ENCODE results near the gene AKAP6.

The AKAP6 gene

DNA sequence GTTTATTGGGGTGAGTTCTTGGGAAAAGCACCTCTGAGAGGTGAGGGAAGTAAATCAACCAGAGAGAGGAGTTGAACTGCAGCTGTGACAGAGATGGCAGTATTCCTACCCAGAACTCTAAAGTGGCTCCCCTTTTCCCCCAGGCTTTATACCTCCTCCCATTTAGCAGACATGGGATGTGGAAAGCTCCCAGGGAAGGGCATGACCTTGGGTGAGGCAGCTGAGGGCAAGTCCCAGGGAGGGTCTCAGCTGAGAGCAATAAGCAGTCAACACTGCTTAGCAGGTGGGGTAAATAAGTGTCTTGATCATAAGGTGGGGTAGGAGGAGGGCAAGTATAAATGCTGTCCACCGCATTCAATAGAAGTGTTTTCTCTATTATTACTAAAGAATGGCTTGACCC lies 143.0 kb downstream of the AKAP6 start:
- intact Hi-C loops (cut with micrococcal nuclease) = no loop called here

DNA sequence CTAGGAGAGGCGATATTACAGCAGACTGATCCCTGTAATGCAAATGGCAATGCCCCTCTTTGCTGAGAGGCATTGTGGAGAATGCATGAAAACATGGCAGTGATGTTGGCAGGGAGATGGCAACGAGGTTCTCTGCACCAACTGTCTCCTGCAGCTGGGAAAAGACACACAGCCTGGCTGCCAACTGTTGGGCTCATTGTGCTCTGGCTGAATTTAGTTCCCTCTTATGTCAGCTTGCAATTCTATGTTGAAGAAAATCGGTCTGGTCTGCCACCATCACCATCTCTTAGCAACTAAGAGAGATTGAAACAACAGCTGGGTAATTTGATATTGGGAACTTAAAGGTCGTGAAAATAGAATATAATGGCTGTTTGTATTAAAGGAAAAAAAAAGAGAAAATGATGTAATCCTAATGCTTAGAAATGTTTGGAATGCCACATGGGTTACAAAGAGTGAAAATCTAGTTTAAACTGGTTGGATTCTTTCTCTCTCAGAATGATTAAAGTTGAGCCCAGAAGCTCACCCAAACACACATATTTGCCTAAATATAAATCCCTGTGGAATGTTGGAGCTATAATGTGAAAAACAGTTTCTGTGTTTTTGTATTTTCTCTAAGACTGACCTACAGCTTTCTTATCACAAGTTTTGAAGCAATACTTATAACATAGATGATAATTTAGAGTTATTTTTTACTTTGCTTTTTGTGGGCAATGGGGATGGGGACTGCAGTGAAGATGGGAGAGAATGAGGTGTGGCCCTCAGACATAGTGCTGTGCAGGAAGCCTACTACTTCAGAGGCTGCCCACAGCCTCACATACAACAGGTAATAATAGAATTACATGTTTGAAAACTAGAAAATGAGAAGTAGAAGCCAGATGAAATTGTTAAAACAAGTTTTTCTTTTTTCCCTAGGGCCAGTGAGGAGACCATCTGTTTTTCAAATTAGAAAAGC lies 143.7 kb downstream of the AKAP6 start:
- Mint-ChIP-seq H3K9me3 (no peaks in the 10 kb centered on the region), H3K4me1 (ENCODE audit: low read depth) (no peaks in the 10 kb centered on the region), H3K36me3 (ENCODE audit: low read depth) (no peaks in the 10 kb centered on the region), H3K27me3 (no peaks in the 10 kb centered on the region), H3K4me3 (no peak overlapping the region), H3K27ac (no peak overlapping the region)
- intact Hi-C loops (cut with micrococcal nuclease) = no loop called here

More for the DNA sequence above, 143.0 kb downstream of the AKAP6 start:
- H3K9me3 Mint-ChIP-seq = no peaks in the 10 kb centered on the region
- no peaks in the 10 kb centered on the region for H3K27me3 Mint-ChIP-seq
- H3K36me3 Mint-ChIP-seq (ENCODE audit: low read depth) = no peaks in the 10 kb centered on the region
- no peak overlapping the region for H3K27ac Mint-ChIP-seq
- H3K4me1 Mint-ChIP-seq (ENCODE audit: low read depth) = no peaks in the 10 kb centered on the region
- H3K4me3 Mint-ChIP-seq = no peak overlapping the region

DNA sequence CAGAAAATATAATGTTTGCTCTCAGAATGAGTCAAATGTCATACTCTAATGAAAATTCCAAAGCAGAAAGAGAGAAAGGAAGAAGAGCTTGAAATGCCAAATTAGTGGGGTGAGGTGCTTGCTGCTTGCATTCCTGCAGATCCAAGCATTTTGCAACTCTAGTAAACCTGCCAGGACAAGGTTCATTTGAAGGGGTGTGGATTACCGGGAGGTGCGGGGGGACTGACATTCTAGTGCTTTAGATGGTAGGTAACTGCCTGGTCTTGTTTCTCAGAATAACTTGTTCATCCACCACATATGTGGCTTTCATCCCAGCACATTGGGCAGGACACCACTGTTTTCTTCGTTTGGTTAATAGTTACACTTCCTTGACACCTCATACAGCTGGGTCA lies 144.4 kb downstream of the AKAP6 start:
- H3K4me1 Mint-ChIP-seq (ENCODE audit: low read depth) = no peaks in the 10 kb centered on the region
- H3K36me3 Mint-ChIP-seq (ENCODE audit: low read depth) = no peaks in the 10 kb centered on the region
- intact Hi-C loops (cut with micrococcal nuclease) = no loop called here
- no peaks in the 10 kb centered on the region for H3K9me3 Mint-ChIP-seq
- no peak overlapping the region for H3K27ac Mint-ChIP-seq
- no peaks in the 10 kb centered on the region for H3K27me3 Mint-ChIP-seq
- no peak overlapping the region for H3K4me3 Mint-ChIP-seq

DNA sequence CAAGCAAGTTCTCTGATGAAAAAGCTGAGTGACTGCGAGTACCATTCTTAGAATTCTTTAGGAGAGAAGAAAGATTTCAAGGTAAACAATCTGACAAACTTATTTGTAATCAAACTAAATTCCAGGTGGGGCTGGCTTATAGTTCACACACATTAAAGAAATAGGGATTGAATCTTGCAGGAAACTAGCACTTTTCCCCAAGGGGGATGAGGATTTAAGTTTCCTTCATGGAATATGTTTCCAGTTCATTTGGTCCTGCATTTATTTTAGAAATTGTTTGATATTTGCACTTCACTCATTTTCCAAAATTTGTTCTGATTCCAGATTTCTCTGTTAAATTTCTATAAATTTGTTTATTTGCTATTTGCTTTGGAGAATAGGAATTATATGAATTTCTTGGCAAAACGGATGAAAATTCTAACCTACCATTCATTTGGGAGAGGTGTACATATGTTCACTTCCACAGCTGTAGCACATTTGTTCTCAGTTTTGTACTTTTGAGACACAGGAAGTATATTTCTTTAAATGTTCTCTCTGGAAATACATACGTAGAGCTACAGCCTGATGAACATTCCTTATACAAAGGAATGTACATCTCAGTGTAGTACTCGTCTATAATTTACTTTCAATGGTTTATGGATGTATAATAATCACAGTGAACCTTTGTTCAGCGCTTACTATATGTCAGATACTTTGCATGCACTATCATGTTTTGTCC lies 145.5 kb downstream of the AKAP6 start:
- Mint-ChIP-seq H3K36me3 (ENCODE audit: low read depth) (no peaks in the 10 kb centered on the region), H3K27me3 (no peaks in the 10 kb centered on the region), H3K9me3 (no peaks in the 10 kb centered on the region), H3K4me1 (ENCODE audit: low read depth) (no peaks in the 10 kb centered on the region), H3K27ac (no peak overlapping the region), H3K4me3 (no peak overlapping the region)
- intact Hi-C loops (cut with micrococcal nuclease) = no loop called here

DNA sequence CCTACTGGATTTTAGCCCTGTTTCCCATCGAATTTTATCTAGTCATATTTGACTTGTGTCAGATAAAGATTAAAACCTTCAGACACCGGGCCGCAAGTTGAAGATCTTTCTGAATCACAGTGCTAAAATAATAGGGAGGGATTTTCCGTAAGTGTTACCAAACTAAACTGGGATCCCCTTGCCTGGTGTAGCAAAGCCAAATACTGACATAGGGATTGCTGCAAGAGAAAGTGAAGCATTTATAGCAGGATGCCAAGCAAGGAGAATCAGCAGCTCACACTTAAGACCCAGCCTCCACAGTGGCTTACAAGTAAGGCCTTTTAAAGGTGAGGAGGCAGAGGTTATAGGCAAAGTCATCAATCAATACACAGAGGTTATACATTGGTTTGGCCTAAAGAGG lies 147.4 kb downstream of the AKAP6 start:
- no peak overlapping the region for H3K27ac Mint-ChIP-seq
- intact Hi-C loops (cut with micrococcal nuclease) = no loop called here
- no peaks in the 10 kb centered on the region for H3K4me1 Mint-ChIP-seq (ENCODE audit: low read depth)
- H3K27me3 Mint-ChIP-seq = no peaks in the 10 kb centered on the region
- no peak overlapping the region for H3K4me3 Mint-ChIP-seq
- H3K9me3 Mint-ChIP-seq = no peaks in the 10 kb centered on the region
- no peaks in the 10 kb centered on the region for H3K36me3 Mint-ChIP-seq (ENCODE audit: low read depth)

DNA sequence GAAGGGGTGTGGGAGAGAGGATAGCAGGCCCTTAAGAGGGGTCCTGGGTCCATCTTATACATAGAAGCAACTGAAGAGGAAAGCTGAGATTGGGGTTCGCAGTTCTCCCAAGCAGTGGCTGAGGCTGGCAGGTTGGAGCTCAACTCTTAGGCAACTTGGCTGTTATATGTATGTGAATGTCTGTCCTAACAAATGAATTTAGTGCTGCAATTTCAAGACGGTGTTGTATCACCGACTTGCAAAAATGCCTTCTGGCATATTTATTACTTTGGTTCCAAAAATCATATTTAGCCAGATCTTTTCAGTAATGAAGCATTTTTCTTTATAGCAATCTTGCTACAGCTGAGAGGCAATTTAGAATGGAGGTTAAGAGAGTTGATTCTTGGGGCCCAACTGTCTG lies 148.3 kb downstream of the AKAP6 start:
- no peaks in the 10 kb centered on the region for H3K27me3 Mint-ChIP-seq
- intact Hi-C loops (cut with micrococcal nuclease) = no loop called here
- H3K27ac Mint-ChIP-seq = no peak overlapping the region
- H3K36me3 Mint-ChIP-seq (ENCODE audit: low read depth) = no peaks in the 10 kb centered on the region
- H3K4me3 Mint-ChIP-seq = no peak overlapping the region
- no peaks in the 10 kb centered on the region for H3K9me3 Mint-ChIP-seq
- H3K4me1 Mint-ChIP-seq (ENCODE audit: low read depth) = no peaks in the 10 kb centered on the region

DNA sequence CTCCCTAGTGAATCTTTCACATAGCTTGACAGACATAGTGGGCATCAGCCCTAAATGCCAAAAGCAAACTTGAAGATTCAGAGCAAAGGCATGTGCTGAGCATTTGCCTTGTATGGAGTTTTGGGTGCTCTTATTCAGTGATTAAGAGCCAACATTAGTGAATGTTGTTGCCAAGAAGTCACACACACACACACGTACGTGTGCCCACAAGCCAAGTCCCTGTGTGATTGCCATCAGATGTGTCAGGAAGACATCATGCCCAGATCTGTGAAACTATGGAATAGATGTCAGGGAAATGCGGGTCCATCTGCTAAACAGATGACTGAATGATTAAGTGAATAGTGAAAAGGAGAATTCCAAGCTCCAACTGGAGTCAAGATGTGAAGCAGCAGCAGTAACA lies 149.0 kb downstream of the AKAP6 start:
- intact Hi-C loops (cut with micrococcal nuclease) = no loop called here
- Mint-ChIP-seq H3K9me3 (no peaks in the 10 kb centered on the region), H3K27ac (no peak overlapping the region), H3K36me3 (ENCODE audit: low read depth) (no peaks in the 10 kb centered on the region), H3K4me3 (no peak overlapping the region), H3K27me3 (no peaks in the 10 kb centered on the region), H3K4me1 (ENCODE audit: low read depth) (no peaks in the 10 kb centered on the region)

DNA sequence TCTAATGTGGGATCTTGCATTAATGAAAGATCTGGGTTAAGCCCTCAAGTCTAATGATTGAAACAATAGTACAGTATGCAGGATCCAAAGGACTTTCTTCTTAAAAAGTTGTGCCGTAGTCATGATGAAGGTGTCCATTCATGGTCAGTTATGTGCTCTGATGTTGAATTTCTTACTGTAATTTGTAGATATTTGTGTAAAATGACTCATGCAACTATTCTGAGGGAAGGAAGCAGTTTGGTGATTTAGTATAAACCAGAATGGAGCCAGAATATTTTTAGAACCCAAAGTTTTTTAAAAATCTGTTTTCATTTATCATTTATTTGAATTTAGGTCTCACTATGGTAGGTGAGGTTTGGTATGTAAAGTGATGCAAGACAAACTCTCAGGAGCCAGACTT lies 151.2 kb downstream of the AKAP6 start:
- Mint-ChIP-seq H3K27me3 (no peaks in the 10 kb centered on the region), H3K27ac (no peak overlapping the region), H3K4me1 (ENCODE audit: low read depth) (no peaks in the 10 kb centered on the region), H3K4me3 (no peak overlapping the region), H3K36me3 (ENCODE audit: low read depth) (no peaks in the 10 kb centered on the region), H3K9me3 (no peaks in the 10 kb centered on the region)
- intact Hi-C loops (cut with micrococcal nuclease) = no loop called here

DNA sequence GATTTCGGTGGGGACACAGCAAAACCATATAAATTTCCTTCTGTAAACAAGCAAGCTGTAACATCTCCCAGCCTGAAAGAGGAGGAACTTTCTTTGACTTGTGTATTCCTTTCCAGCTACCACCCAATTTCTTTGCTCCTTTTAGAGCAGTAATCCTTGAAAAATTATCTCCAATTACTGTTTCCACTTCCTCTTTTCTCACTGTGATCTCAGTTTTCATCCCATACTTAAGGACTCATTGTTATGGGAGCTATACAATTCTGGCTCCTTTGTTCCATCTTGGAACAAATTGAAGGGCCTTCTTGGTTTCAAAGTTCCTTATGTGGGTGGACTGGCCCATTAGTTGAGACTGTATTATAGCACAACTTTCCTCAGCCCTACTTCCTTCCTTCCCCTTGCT lies 152.6 kb downstream of the AKAP6 start:
- no peaks in the 10 kb centered on the region for H3K4me1 Mint-ChIP-seq (ENCODE audit: low read depth)
- no peaks in the 10 kb centered on the region for H3K36me3 Mint-ChIP-seq (ENCODE audit: low read depth)
- no peak overlapping the region for H3K4me3 Mint-ChIP-seq
- intact Hi-C loops (cut with micrococcal nuclease) = no loop called here
- no peak overlapping the region for H3K27ac Mint-ChIP-seq
- no peaks in the 10 kb centered on the region for H3K9me3 Mint-ChIP-seq
- no peaks in the 10 kb centered on the region for H3K27me3 Mint-ChIP-seq

DNA sequence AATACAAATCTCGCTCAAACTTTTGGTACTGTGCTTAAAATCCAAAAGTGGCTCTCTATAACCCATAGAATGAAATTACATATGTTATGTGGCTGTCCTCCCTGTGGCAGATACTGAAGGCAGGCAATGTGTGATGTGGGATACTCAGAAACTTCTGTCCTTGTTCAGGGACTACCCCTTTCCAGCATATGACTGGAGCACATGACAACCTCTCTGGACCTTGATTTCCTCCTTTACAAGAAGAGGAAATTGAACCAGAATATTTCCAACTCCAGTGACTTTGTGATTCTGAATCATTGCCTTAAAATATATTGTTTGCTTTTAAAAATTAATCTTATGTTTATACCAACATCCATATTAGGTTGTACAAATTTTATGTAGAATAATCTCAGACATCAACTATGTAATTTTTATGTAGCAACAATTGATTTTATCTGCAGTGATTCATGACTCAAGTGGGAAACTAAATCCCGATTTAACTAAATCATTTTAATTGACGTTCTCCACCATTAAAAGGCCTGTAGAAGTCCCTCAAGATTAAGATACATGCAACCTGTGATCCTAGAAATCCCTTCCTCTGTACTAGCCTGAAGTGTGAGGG lies 162.4 kb downstream of the AKAP6 start:
- H3K27ac Mint-ChIP-seq = no peak overlapping the region
- no peaks in the 10 kb centered on the region for H3K9me3 Mint-ChIP-seq
- no peaks in the 10 kb centered on the region for H3K4me1 Mint-ChIP-seq (ENCODE audit: low read depth)
- no peak overlapping the region for H3K4me3 Mint-ChIP-seq
- intact Hi-C loops (cut with micrococcal nuclease) = no loop called here
- H3K27me3 Mint-ChIP-seq = no peaks in the 10 kb centered on the region
- H3K36me3 Mint-ChIP-seq (ENCODE audit: low read depth) = no peaks in the 10 kb centered on the region

DNA sequence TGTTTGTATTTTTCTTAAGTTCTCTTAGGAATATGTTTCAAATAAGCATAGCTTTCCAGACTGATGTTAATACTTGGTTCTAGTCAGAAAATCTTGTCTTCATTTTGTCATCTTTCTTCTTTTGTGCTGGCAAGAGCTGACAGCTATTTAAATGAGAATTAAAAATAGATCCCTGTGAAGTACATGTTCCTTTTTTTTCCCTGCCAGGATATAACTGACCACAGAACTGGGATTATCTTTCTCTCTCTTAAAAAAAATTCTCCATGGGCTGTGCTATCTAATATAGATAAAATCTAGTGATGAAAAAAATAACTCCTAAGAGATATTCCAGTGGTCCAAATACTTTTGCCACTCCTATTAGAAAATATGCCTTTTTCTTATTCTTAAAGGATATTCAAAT lies 163.4 kb downstream of the AKAP6 start:
- no peaks in the 10 kb centered on the region for H3K4me1 Mint-ChIP-seq (ENCODE audit: low read depth)
- no peaks in the 10 kb centered on the region for H3K36me3 Mint-ChIP-seq (ENCODE audit: low read depth)
- no peak overlapping the region for H3K4me3 Mint-ChIP-seq
- H3K27ac Mint-ChIP-seq = no peak overlapping the region
- H3K9me3 Mint-ChIP-seq = no peaks in the 10 kb centered on the region
- H3K27me3 Mint-ChIP-seq = no peaks in the 10 kb centered on the region
- intact Hi-C loops (cut with micrococcal nuclease) = no loop called here

DNA sequence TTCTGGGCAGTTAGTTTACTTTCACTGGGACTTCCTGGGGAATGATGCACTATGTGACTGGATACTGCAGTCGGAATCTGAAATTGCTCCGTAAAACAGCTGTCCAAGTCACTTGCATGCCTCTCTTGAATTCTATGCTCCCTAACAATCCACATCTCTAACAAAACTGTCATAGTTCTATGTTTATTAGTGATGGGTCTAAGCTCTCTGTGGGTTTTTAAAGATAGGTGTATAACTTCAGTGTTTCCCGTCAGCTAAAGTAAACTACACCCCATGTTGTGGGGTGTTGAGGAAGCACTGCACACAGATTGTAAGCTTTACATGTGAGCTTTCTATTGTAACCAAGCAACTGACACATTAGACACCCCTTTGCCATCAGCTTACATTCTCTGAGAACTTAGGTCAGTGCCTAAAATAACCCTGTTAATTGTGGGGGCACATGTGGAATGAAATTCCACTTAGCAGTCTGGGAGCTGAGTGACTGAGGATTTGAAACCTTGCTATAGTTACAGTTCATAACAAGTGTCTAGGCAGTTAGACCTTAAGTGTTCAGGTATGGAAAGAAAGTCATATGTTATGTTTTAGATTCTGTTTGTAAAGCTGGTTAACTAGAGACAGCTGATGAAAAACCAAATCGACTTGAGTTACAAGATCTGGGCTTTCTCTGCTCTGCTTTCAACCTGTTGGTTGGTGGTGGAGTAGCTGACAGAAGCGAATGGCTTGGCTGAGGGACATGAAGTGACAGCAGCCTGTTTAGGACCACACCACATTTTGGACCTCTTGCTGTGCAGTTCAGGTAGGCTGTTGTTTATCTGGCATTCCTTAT lies 165.7 kb downstream of the AKAP6 start:
- Mint-ChIP-seq H3K27ac (no peak overlapping the region), H3K4me3 (no peak overlapping the region), H3K36me3 (ENCODE audit: low read depth) (no peaks in the 10 kb centered on the region), H3K27me3 (no peaks in the 10 kb centered on the region), H3K9me3 (no peaks in the 10 kb centered on the region), H3K4me1 (ENCODE audit: low read depth) (no peaks in the 10 kb centered on the region)
- intact Hi-C loops (cut with micrococcal nuclease) = no loop called here

DNA sequence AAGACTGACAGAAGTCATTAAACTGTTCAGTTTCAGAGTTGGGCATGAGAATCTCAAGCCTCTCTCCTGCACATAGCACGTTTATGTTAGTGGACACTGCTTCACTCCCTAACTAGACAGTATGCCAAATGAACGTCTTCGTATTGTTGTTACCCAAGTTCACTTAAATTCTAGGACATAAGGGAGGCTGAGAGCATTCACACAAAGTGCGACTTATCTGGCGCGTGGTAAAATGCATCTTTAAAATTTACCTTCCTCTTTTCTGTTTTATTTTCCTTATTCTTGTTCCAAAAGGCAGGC lies 166.3 kb downstream of the AKAP6 start:
- intact Hi-C loops (cut with micrococcal nuclease) = no loop called here
- H3K4me3 Mint-ChIP-seq = no peak overlapping the region

DNA sequence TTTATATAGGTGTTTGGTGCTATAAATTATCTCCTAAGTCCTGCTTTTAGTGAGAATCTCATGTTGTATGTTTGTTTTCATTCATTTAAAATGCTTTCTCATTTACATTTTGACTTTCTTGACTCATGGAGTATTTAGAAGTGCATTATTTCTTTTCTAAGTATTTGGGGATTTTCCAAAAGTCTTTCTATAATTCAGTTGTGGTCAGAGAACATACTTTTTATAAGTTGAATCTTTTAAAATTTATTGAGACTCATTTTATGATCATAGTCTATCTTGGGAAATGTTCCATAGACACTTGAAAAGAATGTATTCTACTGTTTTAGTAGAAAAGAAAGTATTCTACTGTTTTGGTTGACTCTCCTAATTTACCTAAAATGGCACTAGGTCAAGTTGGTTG lies 168.2 kb downstream of the AKAP6 start:
- Mint-ChIP-seq H3K36me3 (ENCODE audit: low read depth) (no peaks in the 10 kb centered on the region), H3K27me3 (no peaks in the 10 kb centered on the region), H3K9me3 (no peaks in the 10 kb centered on the region), H3K27ac (no peak overlapping the region), H3K4me1 (ENCODE audit: low read depth) (no peaks in the 10 kb centered on the region), H3K4me3 (no peak overlapping the region)
- intact Hi-C loops (cut with micrococcal nuclease) = no loop called here

More for the DNA sequence above, 166.3 kb downstream of the AKAP6 start:
- Mint-ChIP-seq H3K27ac (no peak overlapping the region), H3K27me3 (no peaks in the 10 kb centered on the region), H3K4me1 (ENCODE audit: low read depth) (no peaks in the 10 kb centered on the region), H3K36me3 (ENCODE audit: low read depth) (no peaks in the 10 kb centered on the region), H3K9me3 (no peaks in the 10 kb centered on the region)
